ENCODE results near the gene MYCBPAP. TPM values are rescaled to one million over a fixed set of nuclear protein-coding genes. Genes with fewer than 3 reads are reported as not detected.
A peak's percentile ranks its signal among the peaks of the same experiment; 100 is the strongest.

MYCBPAP gene
- total RNA-seq, 1 experiment from 2014 or later: 1.9 TPM

GRCh38 chr17:50560931-50561745 is 52.9 kb downstream of the MYCBPAP start:
- H3K9me3 ChIP-seq (ENCODE audit: low read length): no peaks in the 10 kb centered on the region
- ChIA-PET CTCF (interaction anchor here (0.5 kb wide), 2 partner anchors 12 to 36 kb away, joined by 3 read pairs; no protein-coding TSS in a partner anchor), POLR2A (ENCODE audit: unreplicated experiment) (interaction anchor here (0.6 kb wide), 2 partner anchors 58 to 133 kb away, joined by 4 to 9 read pairs; no protein-coding TSS in a partner anchor)
- intact Hi-C loops (cut with micrococcal nuclease): loop anchor here (5.0 kb wide), 1 partner anchor 71 kb away; the partner anchor contains the start of gene ABCC3
- peaks cover 30% of the 10 kb centered on the region for H3K27me3 ChIP-seq (ENCODE audit: low read length)
- no peaks in the 10 kb centered on the region for H3F3A ChIP-seq (ENCODE audit: low read length, unreplicated experiment)
- H3K9me2 ChIP-seq (replicated peaks; ENCODE audit: low read length): no peaks in the 10 kb centered on the region
- H3K27ac ChIP-seq (ENCODE audit: low read length): no peak overlapping the region
- H3K79me2 ChIP-seq (ENCODE audit: low read length): no peaks in the 10 kb centered on the region
- H3K9ac ChIP-seq (ENCODE audit: low read length): no peak overlapping the region
- H3K4me3 ChIP-seq (ENCODE audit: low read length): peak overlapping the region; percentile 56
- TF ChIP-seq EZH2 (IDR thresholded peaks at IDR 0.05; ENCODE audit: low read length, unreplicated experiment) (peak; percentile 99), EZH2phosphoT487 (IDR thresholded peaks at IDR 0.05; ENCODE audit: borderline replicate concordance, low read length) (peak; percentile 84; the same call in 1 of the 2 replicates), CTCF (conservative IDR thresholded peaks at IDR 0.05; ENCODE audit: low read depth, low read length) (no peak)
- peak overlapping the region; percentile 75 for H3K4me2 ChIP-seq (ENCODE audit: low read length)
- no TSS peak for BruUV-seq (replicated peaks)
- peak overlapping the region; percentile 34; the same call in 1 of the 2 replicates for H2AFZ ChIP-seq (ENCODE audit: low read length)
- no peaks in the 10 kb centered on the region for H4K20me1 ChIP-seq (ENCODE audit: low read length)
- no peak for DNase-seq
- no peaks in the 10 kb centered on the region for H3K36me3 ChIP-seq (ENCODE audit: low read depth, low read length)
- peaks cover 12% of the 10 kb centered on the region for H3K4me1 ChIP-seq (ENCODE audit: insufficient read depth, low read length)
- no peak for ATAC-seq

- no peak overlapping the region for H2AFZ ChIP-seq (ENCODE audit: low read length)
- ATAC-seq: no peak
- H3K9me3 ChIP-seq (ENCODE audit: low read length): no peaks in the 10 kb centered on the region
- H3K9ac ChIP-seq (ENCODE audit: low read length): no peak overlapping the region
- TF ChIP-seq CTCF (conservative IDR thresholded peaks at IDR 0.05; ENCODE audit: low read depth, low read length): no peak
- TF ChIP-seq EZH2 (IDR thresholded peaks at IDR 0.05; ENCODE audit: low read length, unreplicated experiment): no peak
- intact Hi-C loops (cut with micrococcal nuclease): loop anchor here (5.0 kb wide), 1 partner anchor 71 kb away; the partner anchor contains the start of gene ABCC3
- ChIA-PET CTCF (no interaction called here), POLR2A (ENCODE audit: unreplicated experiment) (no interaction called here)
- DNase-seq: no peak
- BruUV-seq (replicated peaks): no TSS peak
- no peaks in the 10 kb centered on the region for H3K9me2 ChIP-seq (replicated peaks; ENCODE audit: low read length)
- no peak overlapping the region for H3K4me3 ChIP-seq (ENCODE audit: low read length)
- no peaks in the 10 kb centered on the region for H4K20me1 ChIP-seq (ENCODE audit: low read length)
- H3K4me2 ChIP-seq (ENCODE audit: low read length): no peak overlapping the region
- H3K36me3 ChIP-seq (ENCODE audit: low read depth, low read length): no peaks in the 10 kb centered on the region
- no peaks in the 10 kb centered on the region for H3F3A ChIP-seq (ENCODE audit: low read length, unreplicated experiment)
- no peaks in the 10 kb centered on the region for H3K79me2 ChIP-seq (ENCODE audit: low read length)
- peaks cover 12% of the 10 kb centered on the region for H3K4me1 ChIP-seq (ENCODE audit: insufficient read depth, low read length)
- peaks cover 34% of the 10 kb centered on the region for H3K27me3 ChIP-seq (ENCODE audit: low read length)
- H3K27ac ChIP-seq (ENCODE audit: low read length): no peak overlapping the region
Observed at GRCh38 chr17:50561746-50562141, 53.5 kb downstream of the MYCBPAP start.

Data from PC-3 (cell line).